ENCODE data around the gene TEPSIN. TPM values are rescaled to one million over a fixed set of nuclear protein-coding genes. Genes with fewer than 3 reads are reported as not detected.

Gene TEPSIN
- total RNA-seq, 1 donor, result 17.7 TPM

GRCh38 chr17:81192386-81193050 lies 46.3 kb downstream of the TEPSIN start:
- no peak for TF ChIP-seq CTCF (IDR thresholded peaks at IDR 0.05; ENCODE audit: insufficient read depth, low read depth, low read length)
- H3K4me3 ChIP-seq (ENCODE audit: low read depth, low read length), result no peak overlapping the region
- DNase-seq (ENCODE audit: low read depth), result no peak

GRCh38 chr17:81191646-81192045 lies 47.2 kb downstream of the TEPSIN start:
- DNase-seq (ENCODE audit: low read depth), result no peak
- TF ChIP-seq CTCF (IDR thresholded peaks at IDR 0.05; ENCODE audit: insufficient read depth, low read depth, low read length), result no peak
- H3K4me3 ChIP-seq (ENCODE audit: low read depth, low read length), result no peak overlapping the region

GRCh38 chr17:81191116-81191515 lies 47.7 kb downstream of the TEPSIN start:
- no peak overlapping the region for H3K4me3 ChIP-seq (ENCODE audit: low read depth, low read length)
- no peak for TF ChIP-seq CTCF (IDR thresholded peaks at IDR 0.05; ENCODE audit: insufficient read depth, low read depth, low read length)
- no peak for DNase-seq (ENCODE audit: low read depth)

GRCh38 chr17:81190591-81190990 lies 48.3 kb downstream of the TEPSIN start:
- no peak for TF ChIP-seq CTCF (IDR thresholded peaks at IDR 0.05; ENCODE audit: insufficient read depth, low read depth, low read length)

GRCh38 chr17:81189670-81190530 lies 49.0 kb downstream of the TEPSIN start:
- H3K4me3 ChIP-seq (ENCODE audit: low read depth, low read length), result no peak overlapping the region
- peak; percentile 11 for TF ChIP-seq CTCF (IDR thresholded peaks at IDR 0.05; ENCODE audit: insufficient read depth, low read depth, low read length)
- DNase-seq (ENCODE audit: low read depth), result no peak

More at GRCh38 chr17:81190591-81190990, 48.3 kb downstream of the TEPSIN start:
- no peak overlapping the region for H3K4me3 ChIP-seq (ENCODE audit: low read depth, low read length)
- no peak for DNase-seq (ENCODE audit: low read depth)

GRCh38 chr17:81189016-81189415 lies 49.8 kb downstream of the TEPSIN start:
- no peak for DNase-seq (ENCODE audit: low read depth)
- no peak overlapping the region for H3K4me3 ChIP-seq (ENCODE audit: low read depth, low read length)
- TF ChIP-seq CTCF (IDR thresholded peaks at IDR 0.05; ENCODE audit: insufficient read depth, low read depth, low read length), result no peak

Data from fibroblast of villous mesenchyme (primary cell).